HG02938 (cell line): ENCODE results near the gene PRRT1B.
A peak's percentile ranks its signal among the peaks of the same experiment; 100 is the strongest.

Experiments
- ATAC-seq: cut with Tn5 transposase; IDR thresholded peaks from one replicate; pipeline ENCODE4 v1.9.1; 2021; ENCODE audit warnings: mild to moderate bottlenecking, moderate library complexity; ENCODE audit not compliant: unreplicated experiment

The PRRT1B gene

GRCh38 chr9:131578731-131579504 lies 33.6 kb downstream of the PRRT1B start:
- peak; percentile 51 for ATAC-seq

GRCh38 chr9:131579789-131580211 lies 34.5 kb downstream of the PRRT1B start:
- ATAC-seq: no peak

GRCh38 chr9:131580358-131580757 lies 35.0 kb downstream of the PRRT1B start:
- ATAC-seq: no peak

- no peak for ATAC-seq
Observed at GRCh38 chr9:131582056-131582455, 36.7 kb downstream of the PRRT1B start.

GRCh38 chr9:131582466-131583336 lies 37.4 kb downstream of the PRRT1B start:
- no peak for ATAC-seq

GRCh38 chr9:131583337-131583645 lies 38.0 kb downstream of the PRRT1B start:
- ATAC-seq: no peak

- no peak for ATAC-seq
Observed at GRCh38 chr9:131583836-131584555, 38.7 kb downstream of the PRRT1B start.

- no peak for ATAC-seq
Observed at GRCh38 chr9:131584858-131585257, 39.5 kb downstream of the PRRT1B start.

GRCh38 chr9:131585375-131585774 lies 40.1 kb downstream of the PRRT1B start:
- no peak for ATAC-seq

GRCh38 chr9:131587331-131587730 lies 42.0 kb downstream of the PRRT1B start:
- ATAC-seq: no peak

- ATAC-seq: no peak
Observed at GRCh38 chr9:131587906-131588305, 42.6 kb downstream of the PRRT1B start.

GRCh38 chr9:131588396-131588795 lies 43.1 kb downstream of the PRRT1B start:
- no peak for ATAC-seq

GRCh38 chr9:131589124-131589711 lies 43.9 kb downstream of the PRRT1B start:
- ATAC-seq: no peak

GRCh38 chr9:131589993-131590392 lies 44.7 kb downstream of the PRRT1B start:
- ATAC-seq: no peak

- no peak for ATAC-seq
Observed at GRCh38 chr9:131590449-131590848, 45.1 kb downstream of the PRRT1B start.

- no peak for ATAC-seq
Observed at GRCh38 chr9:131590907-131591844, 45.9 kb downstream of the PRRT1B start.

GRCh38 chr9:131591845-131592208 lies 46.5 kb downstream of the PRRT1B start:
- no peak for ATAC-seq

- ATAC-seq: no peak
Observed at GRCh38 chr9:131593091-131593820, 47.9 kb downstream of the PRRT1B start.

GRCh38 chr9:131593936-131594665 lies 48.8 kb downstream of the PRRT1B start:
- ATAC-seq: no peak
